H1 (cell line): ENCODE results near the gene PPIA. TPM values are rescaled to one million over a fixed set of nuclear protein-coding genes. Genes with fewer than 3 reads are reported as not detected.

ENCODE experiments used
- CHD2 ChIP-seq: IDR thresholded peaks from 2 replicates; pipeline ENCODE4 v1.6.1; 2012; ENCODE audit warnings: low read length, improper control_type of control experiment
- FOSL1 ChIP-seq: IDR thresholded peaks from 2 replicates; pipeline ENCODE4 v1.6.1; 2011; ENCODE audit warnings: mild to moderate bottlenecking, low read depth, low read length, moderate library complexity; ENCODE audit not compliant: insufficient read depth
- polyA plus RNA-seq, 7 experiments: library from polyadenylated mRNA; depleted of rRNA in 3 of 7; stranded (reverse) in 5 of 7; unstranded in 2 of 7; fragments of >200 nt in 5 of 7; fragments of 200-250 nt in 2 of 7; gene quantifications; 1 replicate in 5 of 7; 2 replicates in 1 of 7; 4 replicates in 1 of 7; pipeline versions ENCODE4 v1.2.1 to v1.2.3, GENCODE V29; 2011 to 2013; ENCODE audit warnings: missing spikeins in 2 of 7, mixed read lengths in 2 of 7
- total RNA-seq: library from RNA; stranded (reverse); fragmentation: NEBNext Ultra II Directional; extraction: Animal tissue kit (Norgen Biotek cat#: 25700); gene quantifications from 2 replicates; pipeline ENCODE4 v1.2.1, GENCODE V29; 2021
- TF ChIP-seq, protein P1 (sequence below): IDR thresholded peaks from 2 replicates; pipeline ENCODE4 v1.6.1; 2011; ENCODE audit warnings: low read depth, mild to moderate bottlenecking, low read length; ENCODE audit not compliant: insufficient read depth

The PPIA gene
- total and polyA plus RNA-seq, 2 of the 8 experiments (the other 6 are each of a cell fraction or from before 2014, with no cell fraction given), result 2,865 to 5,394 TPM

DNA sequence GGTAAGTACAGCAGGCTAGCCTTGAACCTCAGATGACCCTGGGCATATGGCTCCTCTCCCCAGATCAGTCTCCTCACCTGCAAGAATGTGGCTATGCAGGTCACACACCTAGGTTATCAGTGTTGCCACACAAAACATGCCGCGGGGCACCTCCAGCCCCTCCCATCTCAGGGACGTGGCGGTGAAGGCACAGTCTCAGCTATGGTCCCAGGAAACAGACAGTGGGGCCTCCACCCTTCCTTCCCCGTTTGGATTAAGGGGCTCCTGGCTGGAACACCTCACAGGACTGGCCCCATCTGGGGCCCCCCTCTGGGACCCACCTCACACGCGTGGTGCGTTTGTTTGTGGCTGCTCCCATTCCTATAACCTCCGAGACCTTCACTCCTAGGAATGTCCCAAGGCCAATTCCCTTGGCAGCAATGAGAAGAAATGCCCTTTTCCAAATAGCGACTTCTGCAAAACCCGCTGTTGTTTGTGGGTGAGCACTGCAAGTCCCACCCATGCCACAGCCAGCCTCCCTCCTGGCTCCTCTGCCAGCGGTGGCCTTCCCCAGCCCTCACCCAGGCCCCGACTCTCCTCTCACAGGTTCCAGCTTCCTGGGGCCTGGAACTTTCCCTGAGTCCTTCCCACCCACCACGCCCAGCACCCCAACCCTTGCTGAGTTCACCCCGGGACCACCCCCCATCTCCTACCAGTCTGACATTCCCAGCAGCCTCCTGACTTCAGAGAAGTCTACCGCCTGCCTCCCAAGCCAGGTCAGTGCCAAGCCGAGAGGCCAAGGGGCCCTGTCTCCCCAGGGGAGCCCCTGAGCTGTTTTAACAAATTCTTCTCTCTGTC lies 30.7 kb upstream of the PPIA start (continued):
- TF ChIP-seq FOSL1 (no peak), CHD2 (no peak)
- TF ChIP-seq, protein P1, sequence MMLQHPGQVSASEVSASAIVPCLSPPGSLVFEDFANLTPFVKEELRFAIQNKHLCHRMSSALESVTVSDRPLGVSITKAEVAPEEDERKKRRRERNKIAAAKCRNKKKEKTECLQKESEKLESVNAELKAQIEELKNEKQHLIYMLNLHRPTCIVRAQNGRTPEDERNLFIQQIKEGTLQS, result no peak
